ENCODE measurements around the gene NCOA3.

The NCOA3 gene

GRCh38 chr20:47669489-47669888 lies 167.8 kb downstream of the NCOA3 start:
- no peak overlapping the region for H3K4me3 ChIP-seq (ENCODE audit: control insufficient read depth, low read depth, low read length)
- TF ChIP-seq CTCF (IDR thresholded peaks at IDR 0.05; ENCODE audit: control insufficient read depth, insufficient read depth, low read depth, low read length, missing control alignments), result no peak
- no peak for DNase-seq (ENCODE audit: low read depth)

GRCh38 chr20:47669927-47670890 lies 168.5 kb downstream of the NCOA3 start:
- no peak for DNase-seq (ENCODE audit: low read depth)
- TF ChIP-seq CTCF (IDR thresholded peaks at IDR 0.05; ENCODE audit: control insufficient read depth, insufficient read depth, low read depth, low read length, missing control alignments), result no peak
- H3K4me3 ChIP-seq (ENCODE audit: control insufficient read depth, low read depth, low read length), result no peak overlapping the region

- no peak for TF ChIP-seq CTCF (IDR thresholded peaks at IDR 0.05; ENCODE audit: control insufficient read depth, insufficient read depth, low read depth, low read length, missing control alignments)
- no peak overlapping the region for H3K4me3 ChIP-seq (ENCODE audit: control insufficient read depth, low read depth, low read length)
These were observed 169.2 kb downstream of the NCOA3 start for GRCh38 chr20:47670913-47671312.

GRCh38 chr20:47672166-47672565 lies 170.5 kb downstream of the NCOA3 start:
- no peak for DNase-seq (ENCODE audit: low read depth)
- no peak overlapping the region for H3K4me3 ChIP-seq (ENCODE audit: control insufficient read depth, low read depth, low read length)
- TF ChIP-seq CTCF (IDR thresholded peaks at IDR 0.05; ENCODE audit: control insufficient read depth, insufficient read depth, low read depth, low read length, missing control alignments), result no peak

More at GRCh38 chr20:47670913-47671312, 169.2 kb downstream of the NCOA3 start:
- DNase-seq (ENCODE audit: low read depth), result no peak

GRCh38 chr20:47672886-47673670 lies 171.4 kb downstream of the NCOA3 start:
- H3K4me3 ChIP-seq (ENCODE audit: control insufficient read depth, low read depth, low read length), result no peak overlapping the region
- DNase-seq (ENCODE audit: low read depth), result no peak
- TF ChIP-seq CTCF (IDR thresholded peaks at IDR 0.05; ENCODE audit: control insufficient read depth, insufficient read depth, low read depth, low read length, missing control alignments), result no peak

GRCh38 chr20:47673671-47673955 lies 171.9 kb downstream of the NCOA3 start:
- no peak for TF ChIP-seq CTCF (IDR thresholded peaks at IDR 0.05; ENCODE audit: control insufficient read depth, insufficient read depth, low read depth, low read length, missing control alignments)
- no peak for DNase-seq (ENCODE audit: low read depth)

More at GRCh38 chr20:47673671-47673955, 171.9 kb downstream of the NCOA3 start:
- H3K4me3 ChIP-seq (ENCODE audit: control insufficient read depth, low read depth, low read length), result no peak overlapping the region
